Stimulated activated CD8-positive, alpha-beta memory T cell treated with anti-CD3 and anti-CD28 coated beads, Interleukin-15, amount 100 ng/mL, for 1 hour (primary cell): ENCODE measurements around the gene SBDS.
"Not testable (repeated sequence)": the region's sequence is repeated elsewhere in the genome, so short reads cannot be mapped to it uniquely, and the experiment has no call there.

ENCODE experiments used
- DNase-seq: peaks from one replicate; pipeline ENCODE4 v3.0.0-alpha.2; 2020; ENCODE audit warnings: low read depth

The SBDS gene

GRCh38 chr7:66995050-66995776, at the start of gene SBDS:
Gene SBDS, minus strand, starts transcription at chr7:66995586. Its CDS starts 169 bp downstream, at chr7:66995417.
- DNase-seq, result peak; percentile 80

GRCh38 chr7:67043559-67043930, 48.2 kb upstream of the SBDS start:
- DNase-seq, result not testable (repeated sequence)

- DNase-seq, result not testable (repeated sequence)
Observed at GRCh38 chr7:67042781-67043558, 47.6 kb upstream of the SBDS start.

GRCh38 chr7:67040832-67041231, 45.4 kb upstream of the SBDS start:
- DNase-seq, result not testable (repeated sequence)

GRCh38 chr7:67036432-67037395, 41.3 kb upstream of the SBDS start:
- not testable (repeated sequence) for DNase-seq

GRCh38 chr7:67033251-67033650, 37.9 kb upstream of the SBDS start:
- no peak for DNase-seq

GRCh38 chr7:67031685-67032084, 36.3 kb upstream of the SBDS start:
- DNase-seq, result not testable (repeated sequence)

GRCh38 chr7:67025459-67025858, 30.1 kb upstream of the SBDS start:
- not testable (repeated sequence) for DNase-seq

GRCh38 chr7:67022511-67022910, 27.1 kb upstream of the SBDS start:
- no peak for DNase-seq

GRCh38 chr7:67021260-67021659, 25.9 kb upstream of the SBDS start:
- DNase-seq, result no peak

- DNase-seq, result no peak
Observed at GRCh38 chr7:67019562-67020390, 24.4 kb upstream of the SBDS start.

GRCh38 chr7:67018940-67019339, 23.6 kb upstream of the SBDS start:
- DNase-seq, result no peak

- not testable (repeated sequence) for DNase-seq
Observed at GRCh38 chr7:67017971-67018370, 22.6 kb upstream of the SBDS start.

- not testable (repeated sequence) for DNase-seq
Observed at GRCh38 chr7:67014076-67014622, 18.8 kb upstream of the SBDS start.

GRCh38 chr7:67009677-67010076, 14.3 kb upstream of the SBDS start:
- not testable (repeated sequence) for DNase-seq

- DNase-seq, result no peak
Observed at GRCh38 chr7:67008260-67008659, 12.9 kb upstream of the SBDS start.

- DNase-seq, result no peak
Observed at GRCh38 chr7:67006965-67007364, 11.6 kb upstream of the SBDS start.

- not testable (repeated sequence) for DNase-seq
Observed at GRCh38 chr7:67004145-67004544, 8.8 kb upstream of the SBDS start.

GRCh38 chr7:67000601-67001258, 5.3 kb upstream of the SBDS start:
- not testable (repeated sequence) for DNase-seq

GRCh38 chr7:66996444-66997191, 1.2 kb upstream of the SBDS start, which contains the start of gene TYW1:
Gene TYW1, plus strand, starts transcription at chr7:66996833. Its CDS starts 146 bp downstream, at chr7:66996979.
- peak; percentile 97 for DNase-seq
